Measurements from ENCODE around the gene PDE4D.
"Not testable (repeated sequence)": the region's sequence is repeated elsewhere in the genome, so short reads cannot be mapped to it uniquely, and the experiment has no call there.

The PDE4D gene

DNA sequence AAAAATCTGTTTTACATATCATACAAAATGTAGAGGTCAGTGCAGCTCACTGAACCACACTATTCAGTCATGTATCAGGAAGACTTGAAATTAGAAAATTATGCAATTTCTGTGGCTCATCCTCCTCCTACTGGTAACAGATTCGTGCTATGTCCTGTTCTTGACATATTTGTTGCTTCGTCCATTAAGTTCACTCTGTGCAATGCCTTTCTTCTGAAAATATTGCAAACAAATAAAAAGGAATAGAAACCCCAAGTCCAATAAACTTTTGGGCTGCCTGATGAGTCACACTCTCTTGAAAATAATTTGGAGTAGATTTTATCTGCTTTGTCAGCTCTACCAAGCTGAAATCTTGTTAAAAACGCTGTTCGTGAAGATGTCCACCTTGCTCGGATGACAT is 919.4 kb downstream of the PDE4D start:
- DNase-seq = no peak

- peak; percentile 17 for DNase-seq
Observed at GRCh38 chr5:58972301-58972700, 921.2 kb downstream of the PDE4D start.

GRCh38 chr5:58970766-58971165 is 922.8 kb downstream of the PDE4D start:
- DNase-seq = peak; percentile 43

DNA sequence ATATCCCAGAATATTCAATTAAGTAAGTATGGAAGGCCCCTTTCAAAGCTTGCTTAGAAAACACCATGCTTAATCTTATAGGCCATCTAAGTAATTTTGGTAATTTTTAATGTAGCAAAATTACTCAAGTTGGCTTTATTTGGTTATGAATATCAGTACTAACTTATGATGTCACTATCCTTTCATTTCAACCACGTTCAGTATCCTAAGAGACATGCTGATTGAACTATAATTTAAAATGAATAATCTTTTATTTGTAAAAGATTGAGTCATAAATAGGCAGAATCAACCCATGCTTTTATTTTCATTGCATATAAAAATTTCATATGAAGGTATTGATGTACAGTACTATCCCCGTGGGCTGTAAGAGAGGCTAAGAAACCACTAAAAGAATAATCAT is 923.7 kb downstream of the PDE4D start:
- DNase-seq = no peak

GRCh38 chr5:58969253-58969652 is 924.3 kb downstream of the PDE4D start:
- DNase-seq = no peak

DNA sequence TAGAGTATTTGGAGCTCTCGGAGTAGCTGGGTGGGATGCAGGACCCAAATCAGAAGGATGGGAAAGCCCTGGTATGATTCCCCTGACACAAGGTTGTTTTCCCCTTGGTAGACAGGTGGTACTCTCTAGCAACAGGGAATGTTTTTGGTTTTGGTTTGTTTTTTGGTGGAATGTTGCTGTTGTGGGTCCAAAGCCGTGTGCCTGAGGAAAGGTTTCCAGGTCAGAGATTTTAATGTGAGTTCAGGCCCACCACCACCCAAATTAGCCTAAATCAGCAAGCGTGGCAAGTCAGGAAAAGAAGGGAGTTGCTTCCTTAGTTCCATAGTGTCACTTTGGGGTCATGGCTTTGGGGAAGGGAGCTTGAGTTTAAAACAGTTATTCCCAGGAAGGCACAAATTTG is 925.2 kb downstream of the PDE4D start:
- no peak for DNase-seq

DNA sequence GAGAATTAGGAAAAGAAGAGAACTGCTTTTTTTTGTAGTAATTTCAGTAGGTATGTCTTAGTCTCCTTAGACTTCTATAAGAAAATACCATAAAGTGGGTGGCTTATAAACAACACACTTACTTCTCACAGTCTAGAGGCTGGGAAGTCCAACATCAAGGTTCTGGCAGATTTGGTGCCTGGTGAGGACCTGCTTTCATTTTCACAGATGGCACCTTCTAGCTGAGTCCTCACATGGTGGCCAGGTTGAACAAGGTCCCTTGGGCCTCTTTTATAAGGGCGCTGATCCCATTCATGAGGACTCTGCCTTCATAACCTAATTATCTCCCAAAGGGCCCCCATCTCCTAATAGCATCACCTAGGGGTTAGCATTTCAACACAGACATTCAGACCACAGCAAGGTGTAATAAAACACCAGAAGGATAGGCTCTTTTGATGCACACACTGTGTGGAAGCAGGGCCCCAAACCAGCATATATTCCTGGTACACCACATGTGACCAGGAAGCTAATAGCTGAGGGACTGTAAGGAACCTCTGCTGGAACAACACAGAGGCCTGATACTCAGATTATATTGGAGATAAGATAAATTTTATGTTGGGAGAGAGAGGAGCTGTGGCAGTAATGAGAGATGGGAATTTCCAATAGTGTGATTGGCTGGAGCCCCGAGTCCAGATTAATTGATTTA is 925.8 kb downstream of the PDE4D start:
- peak; percentile 84 for DNase-seq

GRCh38 chr5:58965677-58966414 is 927.7 kb downstream of the PDE4D start:
- DNase-seq = no peak

DNA sequence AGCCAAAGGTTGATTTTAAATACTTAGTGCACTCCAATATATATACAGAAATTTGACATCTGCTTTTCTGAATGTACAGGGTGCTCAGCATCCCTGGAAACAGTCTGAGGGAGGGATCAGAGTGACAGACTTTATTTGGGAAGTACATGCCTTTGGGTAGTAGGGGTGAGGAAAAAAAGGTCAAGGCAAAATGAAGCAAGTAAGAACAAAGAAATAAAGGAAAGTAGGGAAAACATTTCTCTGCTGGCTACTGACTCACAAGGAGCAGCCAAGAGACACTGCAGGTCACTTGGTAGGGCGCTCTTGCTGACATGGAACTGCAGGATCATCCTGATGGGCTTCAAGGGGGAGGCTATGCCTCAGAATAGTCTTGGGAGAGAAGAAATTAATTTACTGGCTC is 929.7 kb downstream of the PDE4D start:
- DNase-seq = no peak

- no peak for DNase-seq
Observed at GRCh38 chr5:58963361-58963760, 930.2 kb downstream of the PDE4D start.

DNA sequence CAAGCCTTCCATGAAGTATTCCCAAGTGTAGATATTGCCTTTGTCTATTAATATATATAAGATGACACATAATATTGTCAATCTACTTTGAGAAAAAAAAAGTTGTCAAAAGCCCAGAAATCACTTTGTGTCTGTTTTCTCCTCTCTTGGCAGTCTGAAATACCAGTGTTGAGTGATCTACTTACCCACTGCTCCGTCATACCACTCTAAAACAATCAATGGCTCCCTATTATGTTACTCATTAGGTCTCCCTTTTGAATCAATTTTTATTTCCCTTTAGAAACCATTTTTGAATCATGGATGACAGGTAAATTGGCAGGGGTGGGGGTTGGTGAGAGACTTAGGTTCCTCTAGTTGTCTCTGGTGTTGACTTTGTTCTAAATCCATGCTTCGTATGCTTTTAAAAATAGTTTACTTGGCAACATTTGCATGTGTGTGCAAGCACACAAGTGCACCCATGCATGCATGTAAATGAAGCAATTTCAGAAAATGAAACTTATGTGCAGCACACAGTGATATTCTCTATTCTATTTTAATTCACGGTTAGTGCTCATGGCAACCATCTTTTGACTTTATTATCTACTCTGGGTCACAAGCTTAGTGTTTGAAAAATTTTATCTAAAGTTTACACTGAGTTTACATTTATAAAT is 931.8 kb downstream of the PDE4D start:
- no peak for DNase-seq

- no peak for DNase-seq
Observed at GRCh38 chr5:58958701-58959100, 934.8 kb downstream of the PDE4D start.

DNA sequence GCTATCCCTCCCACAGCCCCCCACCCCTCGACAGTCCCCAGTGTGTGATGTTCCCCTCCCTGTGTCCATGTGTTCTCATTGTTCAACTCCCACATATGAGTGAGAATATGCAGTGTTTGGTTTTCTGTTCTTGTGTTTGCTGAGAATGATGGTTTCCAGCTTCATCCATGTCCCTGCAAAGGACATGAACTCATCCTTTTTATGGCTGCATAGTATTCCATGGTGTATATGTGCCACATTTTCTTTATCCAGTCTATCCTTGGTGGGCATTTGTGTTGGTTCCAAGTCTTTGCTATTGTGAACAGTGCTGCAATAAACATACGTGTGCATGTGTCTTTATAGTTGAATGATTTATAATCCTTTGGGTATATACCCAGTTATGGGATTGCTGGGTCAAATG is 940.3 kb downstream of the PDE4D start:
- DNase-seq = not testable (repeated sequence)

GRCh38 chr5:58950224-58950623 is 943.3 kb downstream of the PDE4D start:
- DNase-seq = no peak

DNA sequence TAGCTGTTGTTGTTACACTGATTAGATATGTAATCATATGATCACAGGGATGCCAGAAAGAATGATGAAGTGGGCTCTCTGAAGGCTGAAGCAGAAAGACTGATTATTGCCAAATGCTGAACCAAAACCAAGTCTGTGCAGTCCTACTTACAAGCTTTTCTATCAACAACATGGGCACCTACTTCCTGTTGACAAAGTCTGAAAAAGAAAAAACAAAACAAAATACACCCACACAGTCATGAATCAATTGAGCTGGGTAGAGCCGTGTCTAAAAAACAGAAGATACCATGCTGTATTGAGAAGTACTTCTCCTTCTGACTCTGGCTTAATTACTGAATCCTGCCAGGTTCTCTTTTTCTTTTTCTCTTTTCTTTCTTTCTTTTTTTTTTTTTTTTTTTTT is 947.3 kb downstream of the PDE4D start:
- no peak for DNase-seq

DNA sequence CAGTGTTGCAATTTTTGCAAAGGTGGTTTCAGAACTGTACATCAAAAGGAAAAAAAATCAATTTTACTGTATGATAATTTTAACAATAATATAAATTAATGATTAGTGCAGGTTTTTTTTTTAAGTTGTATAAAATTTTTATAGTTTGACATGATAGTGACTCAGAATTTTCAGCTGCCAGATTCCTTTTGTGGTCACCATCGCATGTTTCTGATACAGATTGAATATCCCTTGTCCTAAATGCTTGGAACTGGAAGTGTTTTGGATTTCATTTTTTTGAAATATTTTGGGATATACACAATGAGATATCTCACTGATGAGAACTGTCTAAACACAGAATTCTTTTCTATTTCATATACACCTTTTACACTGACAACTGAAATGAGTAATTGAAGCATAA is 949.3 kb downstream of the PDE4D start:
- no peak for DNase-seq

GRCh38 chr5:58940446-58940845 is 953.1 kb downstream of the PDE4D start:
- DNase-seq = peak; percentile 16

DNA sequence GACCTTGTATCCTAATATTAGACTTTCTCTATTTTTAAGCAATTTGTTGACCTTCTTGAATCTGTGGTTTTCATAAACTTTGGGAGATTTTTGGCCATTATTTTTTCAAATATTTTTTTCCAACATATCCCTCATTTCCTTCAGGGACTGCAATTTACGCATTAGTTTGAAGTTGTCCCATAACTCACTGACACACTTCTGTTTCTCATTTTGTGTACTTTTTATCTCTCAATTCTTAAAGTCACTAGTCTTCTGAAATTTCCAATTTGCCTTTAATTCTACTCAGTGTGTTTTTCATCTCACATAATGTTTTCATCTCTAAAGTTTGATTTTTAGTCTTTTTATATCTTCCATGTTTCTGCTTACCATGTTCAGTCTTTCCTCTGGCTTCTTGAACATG is 953.9 kb downstream of the PDE4D start:
- no peak for DNase-seq

DNA sequence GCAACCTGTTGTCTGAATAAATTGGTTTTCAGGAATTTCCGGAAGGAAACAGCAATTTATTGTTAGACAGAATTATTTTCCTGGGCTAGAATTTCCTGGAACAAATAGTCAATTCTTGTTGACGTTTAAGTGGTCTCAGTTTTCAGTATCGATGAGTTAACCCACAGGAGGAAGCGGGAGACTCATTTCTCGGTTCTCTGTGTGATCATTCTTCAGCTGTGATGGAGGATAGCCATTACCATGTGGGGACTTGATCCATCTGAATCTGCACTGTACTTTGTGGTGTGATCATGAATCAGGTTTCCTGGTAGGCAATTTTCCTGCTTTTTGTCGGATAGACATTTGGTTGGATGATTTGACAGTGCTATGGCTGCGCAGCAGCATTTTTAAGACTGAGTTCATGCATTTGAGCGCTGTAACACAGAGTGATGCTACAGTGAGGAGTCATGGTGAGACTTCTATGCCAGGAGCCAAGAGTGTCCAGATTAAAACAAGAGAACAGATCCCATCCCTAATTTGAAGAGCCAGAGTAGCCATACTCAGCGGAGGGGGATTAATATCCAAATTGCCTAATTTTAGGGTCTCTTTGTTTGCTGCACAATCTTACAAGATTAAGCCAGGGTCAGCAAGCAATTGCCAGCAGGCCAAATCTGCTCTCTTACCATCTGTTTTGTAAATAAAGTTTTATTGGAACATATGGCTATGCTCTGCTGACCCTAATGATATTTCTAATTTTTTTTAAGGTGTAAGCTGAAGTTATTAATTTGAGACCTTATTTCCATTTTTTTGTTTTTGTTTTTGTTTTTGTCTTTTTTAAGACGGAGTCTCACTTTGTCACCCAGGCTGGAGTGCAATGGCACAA is 954.7 kb downstream of the PDE4D start:
- DNase-seq = peak; percentile 69

- DNase-seq = peak; percentile 95
Observed at GRCh38 chr5:58937031-58937681, 956.4 kb downstream of the PDE4D start.

GRCh38 chr5:58934629-58935097 is 958.9 kb downstream of the PDE4D start:
- DNase-seq = no peak

- no peak for DNase-seq
Observed at GRCh38 chr5:58933891-58934628, 959.5 kb downstream of the PDE4D start.

Measured in NCI-H82 (cell line).